ENCODE data around the gene GLCCI1.

The GLCCI1 gene

GRCh38 chr7:7923818-7924217 is 44.8 kb upstream of the GLCCI1 start:
- DNase-seq (ENCODE audit: low read depth), result no peak
- no peak for TF ChIP-seq CTCF (conservative IDR thresholded peaks at IDR 0.05; ENCODE audit: low read depth, low read length)
- H3K4me3 ChIP-seq (ENCODE audit: low read depth, low read length), result no peak overlapping the region

- no peak overlapping the region for H3K4me3 ChIP-seq (ENCODE audit: low read depth, low read length)
Observed at GRCh38 chr7:7924303-7924702, 44.3 kb upstream of the GLCCI1 start.

DNA sequence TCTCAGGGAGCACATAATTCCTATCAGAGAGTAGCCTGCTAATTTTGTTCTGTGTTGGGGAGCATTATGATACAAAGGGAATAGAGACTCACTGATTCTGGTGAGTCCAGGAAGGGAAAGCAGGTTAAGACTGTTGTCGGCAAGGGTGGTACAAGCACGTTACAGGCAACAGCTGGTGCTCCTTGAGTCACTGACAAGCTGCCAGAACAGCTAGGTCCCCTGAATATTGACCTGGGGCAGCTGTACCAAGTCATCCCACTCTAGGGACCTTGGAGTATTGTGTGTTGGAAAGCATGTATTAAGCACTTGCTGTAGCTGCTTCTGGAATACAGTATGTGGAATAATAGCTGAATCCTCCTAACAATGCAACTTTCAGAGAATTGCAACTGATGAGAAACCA is 37.0 kb upstream of the GLCCI1 start:
- no peak for TF ChIP-seq CTCF (conservative IDR thresholded peaks at IDR 0.05; ENCODE audit: low read depth, low read length)
- no peak overlapping the region for H3K4me3 ChIP-seq (ENCODE audit: low read depth, low read length)
- DNase-seq (ENCODE audit: low read depth), result no peak

More at GRCh38 chr7:7924303-7924702, 44.3 kb upstream of the GLCCI1 start:
- TF ChIP-seq CTCF (conservative IDR thresholded peaks at IDR 0.05; ENCODE audit: low read depth, low read length), result no peak
- DNase-seq (ENCODE audit: low read depth), result no peak

DNA sequence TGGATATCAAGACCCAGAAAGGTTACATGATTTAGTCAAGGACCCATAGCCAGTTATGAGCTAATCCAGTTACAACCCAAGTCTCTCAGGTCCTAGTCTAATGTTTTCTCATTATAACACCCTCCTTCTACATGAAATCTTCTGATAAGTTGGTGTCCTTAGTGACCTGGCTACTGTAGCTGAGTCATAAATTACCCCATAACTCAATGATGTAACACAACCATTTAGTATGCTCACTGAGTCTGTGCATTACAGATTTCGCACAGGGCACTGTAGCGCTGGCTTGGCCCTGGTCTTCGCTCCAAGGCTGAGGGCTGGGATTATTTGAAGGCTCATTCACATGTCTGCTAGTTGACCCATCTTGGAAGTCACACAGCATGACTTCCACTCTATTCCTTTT is 36.0 kb upstream of the GLCCI1 start:
- no peak for TF ChIP-seq CTCF (conservative IDR thresholded peaks at IDR 0.05; ENCODE audit: low read depth, low read length)
- no peak overlapping the region for H3K4me3 ChIP-seq (ENCODE audit: low read depth, low read length)
- no peak for DNase-seq (ENCODE audit: low read depth)

- no peak for DNase-seq (ENCODE audit: low read depth)
- TF ChIP-seq CTCF (conservative IDR thresholded peaks at IDR 0.05; ENCODE audit: low read depth, low read length), result no peak
- no peak overlapping the region for H3K4me3 ChIP-seq (ENCODE audit: low read depth, low read length)
Observed at GRCh38 chr7:7933915-7934526, 34.6 kb upstream of the GLCCI1 start.

GRCh38 chr7:7934945-7935344 is 33.7 kb upstream of the GLCCI1 start:
- DNase-seq (ENCODE audit: low read depth), result no peak
- H3K4me3 ChIP-seq (ENCODE audit: low read depth, low read length), result no peak overlapping the region
- TF ChIP-seq CTCF (conservative IDR thresholded peaks at IDR 0.05; ENCODE audit: low read depth, low read length), result no peak

GRCh38 chr7:7938471-7938870 is 30.1 kb upstream of the GLCCI1 start:
- H3K4me3 ChIP-seq (ENCODE audit: low read depth, low read length), result no peak overlapping the region
- TF ChIP-seq CTCF (conservative IDR thresholded peaks at IDR 0.05; ENCODE audit: low read depth, low read length), result no peak
- no peak for DNase-seq (ENCODE audit: low read depth)

Measured in choroid plexus epithelial cell (primary cell).